ENCODE results near the gene DPRX. TPM values are rescaled to one million over a fixed set of nuclear protein-coding genes. Genes with fewer than 3 reads are reported as not detected.

Gene DPRX
- total RNA-seq, 2 donors from 2014 or later = not detected

- no peaks in the 10 kb centered on the region for H3K27me3 Mint-ChIP-seq (ENCODE audit: insufficient read depth)
- Histone ChIP-seq H3K9ac (ENCODE audit: extremely low read depth, low read length, poor library complexity, severe bottlenecking) (no peak overlapping the region), H3K4me3 (ENCODE audit: low read length) (peak overlapping the region; percentile 14), H3K27ac (ENCODE audit: low read depth, low read length) (no peak overlapping the region), H3K9me3 (ENCODE audit: control insufficient read depth, low read length) (peaks cover 47% of the 10 kb centered on the region), H3K36me3 (ENCODE audit: control insufficient read depth, insufficient read depth, low read length) (no peaks in the 10 kb centered on the region), H3K4me1 (ENCODE audit: control insufficient read depth, insufficient read depth, low read length) (no peaks in the 10 kb centered on the region), H3K27me3 (ENCODE audit: control insufficient read depth, insufficient read depth, low read length, poor library complexity, severe bottlenecking) (no peaks in the 10 kb centered on the region)
- H3K4me3 Mint-ChIP-seq = no peak overlapping the region
- peaks cover 7% of the 10 kb centered on the region for H3K36me3 Mint-ChIP-seq (ENCODE audit: low read depth)
- WGBS, 2 experiments (ENCODE audit: insufficient coverage in 1 of 2, insufficient read length in 1 of 2) = 92 to 100% methylated on average over 3 to 7 of the region's 7 CpGs
- no peak for TF ChIP-seq CTCF (conservative IDR thresholded peaks at IDR 0.05)
- H3K9me3 Mint-ChIP-seq = peaks cover 46% of the 10 kb centered on the region
- peaks cover 17% of the 10 kb centered on the region for H3K4me1 Mint-ChIP-seq
- no peak overlapping the region for H3K27ac Mint-ChIP-seq
- no peak for DNase-seq
These were observed 26.0 kb downstream of the DPRX start for GRCh38 chr19:53657778-53658177.

- DNase-seq = peak; percentile 84
- Mint-ChIP-seq H3K4me3 (no peak overlapping the region), H3K9me3 (peaks cover 40% of the 10 kb centered on the region), H3K27me3 (ENCODE audit: insufficient read depth) (no peaks in the 10 kb centered on the region), H3K4me1 (peaks cover 17% of the 10 kb centered on the region), H3K36me3 (ENCODE audit: low read depth) (peaks cover 6% of the 10 kb centered on the region), H3K27ac (no peak overlapping the region)
- WGBS, 2 experiments (ENCODE audit: insufficient coverage in 1 of 2, insufficient read length in 1 of 2) = 37 to 46% methylated on average over 5 of the region's 6 CpGs
- Histone ChIP-seq H3K36me3 (ENCODE audit: control insufficient read depth, insufficient read depth, low read length) (no peaks in the 10 kb centered on the region), H3K9me3 (ENCODE audit: control insufficient read depth, low read length) (peaks cover 37% of the 10 kb centered on the region), H3K4me1 (ENCODE audit: control insufficient read depth, insufficient read depth, low read length) (no peaks in the 10 kb centered on the region), H3K9ac (ENCODE audit: extremely low read depth, low read length, poor library complexity, severe bottlenecking) (no peak overlapping the region), H3K27me3 (ENCODE audit: control insufficient read depth, insufficient read depth, low read length, poor library complexity, severe bottlenecking) (no peaks in the 10 kb centered on the region), H3K27ac (ENCODE audit: low read depth, low read length) (no peak overlapping the region), H3K4me3 (ENCODE audit: low read length) (no peak overlapping the region)
- peak; percentile 85 for TF ChIP-seq CTCF (conservative IDR thresholded peaks at IDR 0.05)
These were observed 27.5 kb downstream of the DPRX start for GRCh38 chr19:53659292-53659691.

GRCh38 chr19:53660584-53660983 lies 28.8 kb downstream of the DPRX start:
- H3K27ac Mint-ChIP-seq = peak overlapping the region; percentile 79
- no peak overlapping the region for H3K4me3 ChIP-seq (ENCODE audit: low read length)

More at GRCh38 chr19:53660584-53660983, 28.8 kb downstream of the DPRX start:
- Mint-ChIP-seq H3K27me3 (ENCODE audit: insufficient read depth) (no peaks in the 10 kb centered on the region), H3K36me3 (ENCODE audit: low read depth) (peaks cover 3% of the 10 kb centered on the region), H3K4me1 (peaks cover 17% of the 10 kb centered on the region), H3K9me3 (peaks cover 27% of the 10 kb centered on the region), H3K4me3 (no peak overlapping the region)
- WGBS, 2 experiments (ENCODE audit: insufficient coverage in 1 of 2, insufficient read length in 1 of 2) = 93 to 100% methylated on average over 2 to 4 of the region's 4 CpGs
- no peak for DNase-seq
- Histone ChIP-seq H3K36me3 (ENCODE audit: control insufficient read depth, insufficient read depth, low read length) (no peaks in the 10 kb centered on the region), H3K4me1 (ENCODE audit: control insufficient read depth, insufficient read depth, low read length) (no peaks in the 10 kb centered on the region), H3K27ac (ENCODE audit: low read depth, low read length) (peak overlapping the region; percentile 80), H3K9ac (ENCODE audit: extremely low read depth, low read length, poor library complexity, severe bottlenecking) (no peak overlapping the region), H3K27me3 (ENCODE audit: control insufficient read depth, insufficient read depth, low read length, poor library complexity, severe bottlenecking) (no peaks in the 10 kb centered on the region), H3K9me3 (ENCODE audit: control insufficient read depth, low read length) (peaks cover 24% of the 10 kb centered on the region)
- no peak for TF ChIP-seq CTCF (conservative IDR thresholded peaks at IDR 0.05)

Measured in endodermal cell (in vitro differentiated cells).